Activated CD4-positive, alpha-beta T cell treated with anti-CD3 and anti-CD28 coated beads, Interleukin-10, Interleukin-2, amounts not matched to agents 100 ng/mL and 50 ng/mL, durations not matched to agents 16 hours and 8 hours (primary cell): ENCODE measurements around the gene AUTS2.

Experiments
- DNase-seq: peaks from one replicate; pipeline ENCODE4 v3.0.0-alpha.2; 2020

AUTS2 gene

DNA sequence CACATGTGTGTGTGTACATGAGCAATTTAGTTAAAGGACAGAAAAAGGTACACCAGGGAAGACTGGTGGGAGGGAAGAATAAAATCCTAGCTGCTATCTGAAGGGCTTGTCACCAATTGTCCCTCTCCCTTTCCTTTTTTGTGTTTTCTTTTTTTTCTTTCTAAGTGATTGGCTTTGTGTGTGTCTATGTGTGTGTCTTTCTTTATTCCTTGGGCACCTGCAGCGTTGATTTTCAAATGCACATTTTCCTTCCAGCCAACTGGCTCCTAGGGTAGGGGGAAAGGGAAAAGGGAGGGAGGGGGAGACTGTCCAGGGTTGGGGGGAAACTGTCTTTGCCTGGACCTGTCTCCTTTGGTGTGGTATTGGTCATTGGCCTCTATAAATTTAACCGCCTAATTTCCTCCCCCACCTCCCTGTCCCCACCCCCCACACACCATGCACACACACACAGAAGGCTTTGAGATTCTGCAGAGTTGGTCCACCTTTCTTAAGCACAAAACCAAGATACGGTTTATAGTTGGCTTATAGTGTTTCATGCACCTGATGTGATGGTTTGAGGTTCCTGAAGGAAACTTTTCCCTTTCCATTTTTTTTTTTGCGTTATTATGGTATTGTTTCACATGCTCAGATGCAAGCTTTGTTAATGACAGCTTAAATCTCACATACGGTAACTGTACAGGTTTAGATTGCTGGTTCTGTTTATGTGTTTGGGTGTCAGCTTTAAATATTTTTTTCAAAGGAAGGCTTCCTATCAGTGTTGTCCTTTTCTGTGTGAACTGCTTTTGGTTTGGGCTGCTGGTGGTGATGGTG lies 2.6 kb downstream of the AUTS2 start:
- no peak for DNase-seq

GRCh38 chr7:69602522-69602921 lies 4.2 kb downstream of the AUTS2 start:
- DNase-seq, result no peak

DNA sequence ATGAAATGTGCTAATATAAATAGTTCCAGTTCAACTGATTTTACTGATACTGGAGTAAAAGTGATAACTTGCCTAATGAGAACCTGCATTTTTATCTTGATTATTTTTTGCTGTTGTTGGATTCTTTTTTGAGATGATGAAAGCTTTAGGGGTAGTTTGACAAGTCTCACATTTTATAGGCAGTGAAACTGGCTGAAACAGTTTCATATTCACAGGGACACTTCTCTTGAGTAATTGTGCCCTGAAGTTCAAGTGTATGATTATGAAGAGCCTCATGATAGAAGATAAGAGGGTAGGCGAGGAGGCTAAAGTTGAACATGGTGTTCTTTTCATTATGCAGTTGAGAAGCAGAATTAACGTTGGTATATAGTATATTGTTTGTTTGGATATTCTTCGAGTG lies 5.1 kb downstream of the AUTS2 start:
- DNase-seq, result peak; percentile 13

DNA sequence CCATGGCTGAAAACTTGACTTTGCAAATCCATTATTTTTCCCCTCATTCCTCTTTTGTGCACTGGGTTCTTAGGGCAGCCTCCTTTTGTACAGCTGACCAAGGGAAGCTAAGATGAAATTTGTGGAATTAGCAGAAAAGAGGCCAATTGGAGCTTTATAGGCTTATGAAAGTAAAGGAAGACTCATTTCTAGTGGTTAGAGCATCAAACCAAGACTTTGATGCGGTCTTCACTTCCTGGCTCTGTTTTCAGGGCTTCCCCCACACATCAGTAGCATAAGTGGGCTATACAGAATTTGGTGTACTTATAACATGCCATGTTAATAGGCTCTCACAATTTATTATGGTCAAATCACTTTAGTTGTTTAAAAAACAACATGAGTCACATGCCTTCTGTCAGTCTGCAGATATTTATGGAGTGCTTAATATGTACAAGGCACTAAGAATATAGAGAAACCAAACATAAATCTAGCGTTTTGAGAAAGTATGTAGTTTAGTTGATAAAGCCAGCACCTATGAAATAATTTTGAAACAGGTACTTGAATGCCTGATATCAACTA lies 5.7 kb downstream of the AUTS2 start:
- peak; percentile 55 for DNase-seq

DNA sequence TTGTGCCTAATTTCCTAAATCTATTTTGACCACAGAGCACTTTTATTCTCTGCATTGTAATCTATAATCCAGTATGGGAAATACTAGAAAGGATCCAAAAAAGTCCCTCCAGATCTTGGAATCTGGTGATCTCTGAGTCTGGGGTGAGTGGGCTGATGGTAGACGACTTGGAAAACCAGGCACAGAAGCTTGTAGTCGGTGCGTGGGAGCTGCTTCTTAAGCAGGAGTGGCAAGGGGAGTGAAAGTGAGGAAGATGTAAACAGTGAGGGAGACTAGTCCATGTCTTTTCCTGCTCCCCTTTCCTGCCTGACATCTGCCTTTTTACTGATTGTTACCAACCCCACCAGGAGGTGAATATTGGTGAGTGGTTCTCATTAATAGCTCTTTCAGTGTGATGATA lies 6.8 kb downstream of the AUTS2 start:
- no peak for DNase-seq

- no peak for DNase-seq
These were observed 7.3 kb downstream of the AUTS2 start for GRCh38 chr7:69605546-69605945.

DNA sequence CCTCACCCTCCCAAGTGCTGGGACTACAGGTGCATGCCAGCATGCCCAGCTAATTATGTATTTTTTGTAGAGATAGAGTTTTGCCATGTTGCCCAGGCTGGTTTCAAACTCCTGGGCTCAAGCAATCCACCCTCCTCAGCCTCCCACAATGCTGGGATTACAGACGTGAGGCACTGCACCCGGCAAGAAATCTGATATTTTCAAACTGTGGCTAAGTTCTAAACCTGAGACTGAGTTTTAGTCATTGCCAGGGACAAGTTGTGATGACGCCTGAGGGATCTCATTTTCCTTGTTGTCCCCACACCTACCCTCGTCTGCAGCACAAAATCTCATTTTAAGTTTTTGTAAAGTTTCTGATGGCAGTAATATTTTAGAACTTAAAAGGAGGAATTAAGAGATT lies 9.8 kb downstream of the AUTS2 start:
- DNase-seq, result no peak

GRCh38 chr7:69608878-69609277 lies 10.6 kb downstream of the AUTS2 start:
- DNase-seq, result no peak

GRCh38 chr7:69609541-69610373 lies 11.5 kb downstream of the AUTS2 start:
- DNase-seq, result no peak

- DNase-seq, result no peak
These were observed 12.3 kb downstream of the AUTS2 start for GRCh38 chr7:69610374-69611084.

GRCh38 chr7:69612981-69613380 lies 14.7 kb downstream of the AUTS2 start:
- no peak for DNase-seq

- DNase-seq, result no peak
These were observed 15.6 kb downstream of the AUTS2 start for GRCh38 chr7:69613846-69614245.

DNA sequence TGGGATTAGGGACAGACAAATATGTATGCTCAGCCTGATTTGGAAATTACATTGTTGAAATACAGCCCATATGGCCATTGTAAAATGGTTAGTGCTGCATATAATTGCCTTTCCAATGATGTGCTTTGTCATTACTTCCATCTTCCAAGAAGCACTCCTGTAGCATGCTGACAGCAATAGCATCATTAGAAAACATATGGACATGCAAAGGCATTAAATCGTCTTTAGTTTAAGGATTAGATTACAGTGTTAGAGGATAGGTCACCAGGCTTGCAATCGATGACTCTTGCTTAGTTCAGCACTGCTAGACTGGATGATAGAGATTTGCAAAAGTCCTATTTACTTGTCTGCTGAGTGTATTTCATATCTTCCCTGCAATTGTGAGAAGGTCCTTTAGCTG lies 17.4 kb downstream of the AUTS2 start:
- no peak for DNase-seq

DNA sequence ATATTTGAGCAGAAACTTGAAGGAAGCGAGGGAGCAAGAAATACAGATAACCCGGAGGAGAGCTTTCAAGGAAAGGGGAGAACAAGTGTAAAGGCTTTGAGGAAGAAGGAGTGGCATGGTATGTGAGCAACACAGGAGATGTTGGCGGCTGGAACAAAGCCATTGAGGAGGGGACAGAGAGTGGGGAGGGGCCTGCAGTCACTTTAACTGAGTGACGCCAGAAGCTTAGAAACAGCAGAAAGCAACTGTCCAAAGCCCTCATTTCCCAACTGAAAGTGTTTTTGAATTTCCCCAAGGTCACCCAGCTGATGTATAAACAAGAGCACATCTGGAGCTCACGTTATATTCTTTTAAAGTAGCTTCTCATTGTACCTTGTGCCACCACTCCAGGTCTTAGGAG lies 19.1 kb downstream of the AUTS2 start:
- no peak for DNase-seq

DNA sequence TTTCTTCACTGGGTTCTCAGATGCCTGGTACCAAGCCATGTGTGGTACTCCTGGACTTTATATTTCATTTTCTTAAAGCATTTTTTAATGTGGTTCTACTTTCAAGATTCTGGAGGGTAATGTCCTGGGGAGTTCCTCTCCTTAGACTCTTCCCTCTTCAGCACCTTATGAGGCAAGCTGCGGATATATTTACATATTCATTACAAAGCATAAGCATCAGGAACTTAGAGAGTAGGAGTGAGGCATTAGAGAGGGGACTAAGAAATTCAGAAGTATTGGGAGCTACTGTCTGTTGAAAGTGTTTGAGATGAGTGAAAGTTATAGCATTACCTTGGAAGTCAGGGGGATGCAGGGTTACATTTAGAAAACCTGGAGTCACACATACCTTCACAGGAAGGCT lies 20.8 kb downstream of the AUTS2 start:
- no peak for DNase-seq

DNA sequence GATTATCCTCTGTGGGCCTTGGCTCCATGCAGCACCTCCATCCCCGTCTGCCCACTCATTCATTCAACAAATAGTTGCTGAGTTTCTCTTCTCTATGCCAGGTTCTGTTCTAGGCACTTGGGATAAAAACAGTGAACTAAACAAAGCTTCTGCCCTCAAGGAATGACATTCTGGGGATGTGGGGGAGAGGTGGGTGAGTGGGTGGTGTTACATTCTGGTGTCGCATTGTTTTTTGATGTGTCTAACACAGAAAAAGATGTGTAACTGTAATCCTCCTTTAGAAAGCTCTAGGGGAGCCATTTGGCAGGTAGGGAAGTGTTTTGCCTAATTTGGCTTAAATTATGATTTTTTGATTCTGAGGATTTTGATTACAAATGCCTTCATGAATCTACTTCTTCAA lies 21.4 kb downstream of the AUTS2 start:
- no peak for DNase-seq

GRCh38 chr7:69620063-69620462 lies 21.8 kb downstream of the AUTS2 start:
- DNase-seq, result no peak

- DNase-seq, result no peak
These were observed 22.4 kb downstream of the AUTS2 start for GRCh38 chr7:69620650-69621049.

DNA sequence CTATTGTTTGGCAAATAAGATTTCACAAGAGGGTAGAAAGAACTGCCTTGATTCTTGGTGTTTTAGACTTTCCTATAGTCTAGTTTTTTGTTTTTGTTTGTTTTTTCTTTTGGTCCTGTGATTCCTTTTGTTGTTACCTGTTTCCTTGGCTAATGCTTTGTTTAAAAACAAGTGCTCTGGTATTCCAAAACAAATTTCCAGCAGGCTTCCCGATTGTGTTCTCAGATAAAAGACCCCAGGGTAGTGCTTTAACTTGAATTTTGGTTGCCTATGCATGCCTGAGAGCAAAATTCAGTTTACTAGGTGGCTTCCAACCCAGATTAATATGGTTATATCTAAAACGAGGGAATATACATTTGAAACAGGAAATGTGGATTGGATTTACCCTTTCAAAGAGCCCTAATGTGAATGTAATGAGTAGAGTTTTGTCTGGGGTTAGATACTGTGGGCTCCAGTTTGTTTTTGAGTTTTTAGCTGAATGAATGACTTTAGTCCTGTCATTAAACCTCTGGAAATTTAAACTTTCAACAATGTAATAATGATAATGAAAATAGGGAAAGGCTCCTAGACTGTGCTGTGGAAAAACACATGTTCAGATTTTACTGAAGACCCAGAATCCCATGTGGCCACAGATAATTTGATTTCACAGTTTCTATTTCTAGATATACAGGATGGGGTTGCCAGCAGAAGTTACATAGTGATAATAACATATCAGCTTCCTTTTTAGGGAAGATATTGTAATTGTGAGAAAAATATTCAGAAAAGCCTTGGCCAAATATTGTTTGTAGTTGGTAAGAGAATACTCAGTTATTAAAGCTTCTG lies 23.9 kb downstream of the AUTS2 start:
- no peak for DNase-seq

- DNase-seq, result no peak
These were observed 24.7 kb downstream of the AUTS2 start for GRCh38 chr7:69622960-69623359.

GRCh38 chr7:69624435-69625230 lies 26.4 kb downstream of the AUTS2 start:
- DNase-seq, result no peak

DNA sequence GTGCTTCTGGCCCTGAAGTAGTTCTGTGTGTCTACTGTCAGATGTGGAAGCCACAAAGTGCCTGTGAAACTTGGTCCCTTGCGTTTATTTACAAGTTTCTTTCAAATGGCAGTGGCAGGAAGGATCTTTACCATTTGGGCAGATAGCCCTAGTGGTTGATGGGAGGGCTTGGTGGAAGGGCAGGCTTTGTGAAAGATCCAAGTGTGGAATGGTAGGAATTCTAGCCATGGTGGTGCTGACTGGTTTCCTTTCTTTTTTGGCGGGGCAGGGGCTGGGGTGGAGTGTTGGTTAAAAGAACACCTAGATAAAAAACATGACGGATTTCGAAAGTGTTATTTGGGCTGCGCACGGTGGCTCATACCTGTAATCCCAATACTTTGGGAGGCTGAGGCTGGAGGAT lies 27.0 kb downstream of the AUTS2 start:
- no peak for DNase-seq
